Measurements from ENCODE around the gene FGFR2.

The FGFR2 gene

DNA sequence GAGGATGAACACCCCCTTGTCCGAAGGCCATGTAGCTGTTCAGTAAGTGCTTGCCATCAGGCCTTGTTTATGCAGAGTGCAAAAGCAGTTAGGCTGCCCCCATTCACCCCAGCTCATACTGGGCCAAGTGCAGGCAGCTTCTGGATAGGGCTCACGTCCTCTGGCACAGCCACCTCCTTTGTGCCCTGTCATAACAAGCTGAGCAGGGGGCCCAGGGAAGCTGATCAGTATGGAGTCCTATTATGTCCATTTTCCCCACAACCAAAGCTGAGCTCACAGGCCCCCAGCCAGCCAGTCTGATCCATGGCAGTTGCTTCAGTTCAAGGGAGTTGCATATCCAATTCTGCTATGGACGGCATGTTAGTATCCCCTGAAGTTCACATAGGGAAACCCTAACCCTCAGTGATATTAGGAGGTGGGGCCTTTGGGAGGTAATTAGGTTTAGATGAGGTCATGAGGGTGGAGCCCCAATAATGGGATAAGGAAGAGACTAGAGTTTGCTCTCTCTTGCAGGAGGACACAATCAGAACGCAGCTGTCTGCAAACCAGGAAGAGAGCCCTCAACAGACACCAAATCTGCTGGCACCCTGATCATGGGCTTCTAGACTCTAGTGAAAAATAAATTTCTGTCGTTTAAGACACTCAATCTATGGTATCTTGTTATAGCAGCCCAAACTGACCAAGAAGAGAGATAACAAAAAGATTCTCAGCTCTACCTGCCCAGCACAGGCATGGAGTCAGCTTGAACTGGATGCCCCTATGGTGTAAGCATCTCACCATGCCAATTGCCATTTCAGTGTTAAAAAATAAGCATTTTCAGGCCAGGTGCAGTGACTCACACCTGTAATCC lies 155.9 kb downstream of the FGFR2 start:
- no peak for DNase-seq

DNA sequence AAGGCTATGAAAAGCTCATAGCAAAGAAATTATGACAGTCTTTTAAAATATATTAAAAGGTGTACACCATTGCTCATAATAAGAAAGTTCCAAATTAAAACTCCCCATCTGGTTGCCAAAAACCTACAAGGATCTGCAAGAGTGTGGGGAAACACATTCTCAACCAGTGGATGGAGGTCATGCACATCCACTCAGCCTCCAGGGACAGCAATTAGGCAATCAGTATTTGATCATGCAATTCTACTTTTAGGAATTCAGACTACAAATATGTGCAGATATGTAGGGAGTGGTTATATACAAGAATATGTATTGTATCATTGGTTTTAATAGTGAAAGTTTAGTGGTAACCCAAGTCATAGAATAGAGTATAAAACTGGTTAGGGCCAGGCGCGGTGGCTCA lies 157.8 kb downstream of the FGFR2 start:
- no peak for DNase-seq

DNA sequence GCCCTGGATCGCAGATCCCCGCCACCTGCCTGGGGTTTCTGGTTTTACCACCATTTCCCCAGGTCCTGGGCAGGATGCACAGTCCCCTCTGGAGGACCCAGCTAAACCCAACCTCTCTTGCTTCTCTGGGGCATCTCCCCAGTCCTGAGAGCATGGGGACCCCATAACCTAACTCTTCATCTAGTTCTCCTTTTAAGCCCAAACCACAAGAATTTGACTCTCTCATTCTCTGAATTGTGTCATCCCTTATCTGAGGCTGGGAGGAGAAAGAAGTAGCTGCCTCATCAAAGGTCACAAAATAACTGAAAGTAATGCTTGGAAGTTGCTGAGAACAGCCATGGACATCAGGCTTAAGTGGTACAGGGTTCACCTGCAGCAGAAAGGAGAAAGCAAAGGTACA lies 159.9 kb downstream of the FGFR2 start:
- DNase-seq: no peak

DNA sequence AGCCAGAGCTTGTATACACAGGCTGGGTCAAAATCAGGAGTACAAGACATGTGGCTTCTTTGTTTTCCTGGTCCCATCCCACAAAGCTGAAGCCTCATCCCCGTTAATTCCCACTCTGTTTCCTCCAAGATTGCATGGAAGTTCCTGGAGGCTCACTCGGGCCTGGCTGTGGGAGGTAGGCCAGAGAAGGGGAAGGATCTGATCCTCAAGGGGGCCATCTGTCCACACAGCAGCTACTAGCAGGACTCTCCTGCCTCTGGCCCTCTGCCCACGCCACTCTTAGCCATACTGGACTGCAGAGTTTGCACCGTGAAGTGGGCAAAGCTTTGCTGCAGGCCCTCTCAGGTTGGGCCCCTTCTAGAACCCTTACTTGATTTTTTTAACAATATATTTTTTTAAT lies 160.6 kb downstream of the FGFR2 start:
- no peak for DNase-seq

DNA sequence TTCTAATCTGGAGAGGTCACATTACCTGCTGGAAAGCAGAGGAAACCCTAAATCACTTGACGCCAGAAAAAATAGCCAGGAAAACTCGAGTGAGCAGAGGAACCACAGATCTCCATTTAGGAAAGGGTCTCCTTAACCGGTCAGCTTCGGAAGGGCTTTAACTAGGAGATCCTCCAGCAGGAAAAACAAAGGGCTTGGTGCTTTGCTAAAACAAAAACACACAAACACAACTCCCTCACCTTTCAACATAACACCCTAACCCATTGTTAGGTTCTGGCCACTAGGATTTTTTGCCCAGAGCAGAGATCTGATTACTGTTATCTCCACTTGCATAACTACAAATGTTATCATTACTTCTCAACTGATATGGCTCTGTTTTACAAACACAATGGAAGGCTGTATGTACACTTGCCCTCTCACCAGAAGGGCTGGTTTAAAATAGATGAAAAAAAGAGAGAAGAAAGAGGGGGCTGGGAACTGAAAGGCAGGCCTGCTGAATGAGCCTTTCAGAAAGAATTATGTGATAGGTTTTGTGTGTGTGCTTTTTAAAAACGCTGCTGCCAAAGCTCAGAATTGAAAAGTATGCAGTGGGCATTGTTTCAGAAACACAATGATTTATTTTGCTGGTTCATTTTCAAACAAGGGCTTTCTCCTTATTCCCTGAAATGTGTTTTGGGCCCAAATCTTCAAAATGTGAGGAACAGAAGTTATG lies 161.5 kb downstream of the FGFR2 start:
- no peak for DNase-seq

DNA sequence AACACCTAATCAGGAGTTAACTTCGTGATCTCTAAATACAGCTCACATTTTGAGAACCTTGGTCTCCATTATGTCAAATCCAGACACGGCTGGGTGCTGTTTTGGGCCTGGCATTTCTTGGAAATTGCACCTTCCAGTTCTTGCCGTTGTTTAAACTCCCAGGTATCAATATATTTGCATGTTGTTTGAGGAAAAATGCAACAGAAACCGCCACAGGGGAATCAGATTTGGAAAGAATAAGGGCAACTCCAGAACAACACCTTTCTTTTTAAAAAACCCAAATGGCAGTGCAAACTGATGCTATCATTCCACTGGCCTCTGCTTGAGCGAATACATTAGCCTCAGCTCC lies 162.0 kb downstream of the FGFR2 start:
- no peak for DNase-seq

DNA sequence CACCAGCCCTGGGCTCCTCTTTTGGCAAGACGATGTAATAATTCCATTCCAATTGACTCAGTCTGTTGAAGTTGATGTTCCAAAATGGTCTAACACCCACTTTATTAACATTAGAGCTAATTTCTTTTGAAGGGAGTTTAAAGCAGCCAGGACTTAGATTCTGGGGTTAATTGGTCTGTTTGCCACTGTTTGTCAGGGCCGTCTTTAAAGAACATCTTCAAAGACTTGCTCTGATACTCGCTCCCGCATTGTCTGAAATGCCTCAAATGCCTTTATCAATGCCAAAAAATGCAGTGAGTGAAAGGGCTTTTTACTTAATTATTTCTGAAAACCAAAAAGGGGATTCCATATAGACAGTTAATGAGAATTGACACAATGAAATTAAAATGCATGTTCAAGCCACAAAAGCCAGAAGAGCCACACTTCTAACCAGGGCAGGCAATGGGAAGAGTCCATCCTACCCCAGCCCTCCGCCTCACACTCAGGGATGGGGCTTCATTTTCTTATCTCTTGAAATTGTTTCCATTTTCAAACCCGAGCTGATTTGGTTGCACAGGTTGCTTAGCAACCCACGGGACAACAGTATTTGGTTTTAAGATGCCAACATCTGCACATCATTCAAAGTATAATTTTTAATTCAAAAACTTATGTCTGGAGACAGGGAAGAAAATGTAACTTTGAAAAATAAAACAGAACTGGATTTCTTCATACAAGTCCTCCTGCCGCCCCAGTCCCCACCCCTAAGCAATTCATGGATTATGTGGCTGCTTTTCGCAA lies 163.0 kb downstream of the FGFR2 start:
- DNase-seq: no peak

DNA sequence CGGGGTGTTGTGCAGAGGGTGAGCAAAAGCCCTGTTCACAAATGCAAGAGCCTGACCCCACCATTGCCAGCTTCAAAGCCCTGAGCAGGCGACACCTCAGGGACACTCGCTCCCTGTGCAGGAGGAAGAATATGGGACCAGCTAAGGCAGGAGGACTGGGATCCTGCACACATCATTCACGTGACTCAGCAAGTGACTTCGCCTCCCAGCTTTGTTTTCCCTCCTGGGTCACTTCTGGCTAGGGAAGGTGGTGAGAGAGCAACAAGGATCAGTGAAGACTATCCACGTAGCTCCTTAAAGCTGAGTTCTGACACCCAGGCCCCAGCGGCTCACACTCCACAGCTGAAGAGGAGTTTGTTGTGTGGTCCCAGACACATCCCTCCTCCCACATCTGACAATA lies 164.3 kb downstream of the FGFR2 start:
- no peak for DNase-seq

DNA sequence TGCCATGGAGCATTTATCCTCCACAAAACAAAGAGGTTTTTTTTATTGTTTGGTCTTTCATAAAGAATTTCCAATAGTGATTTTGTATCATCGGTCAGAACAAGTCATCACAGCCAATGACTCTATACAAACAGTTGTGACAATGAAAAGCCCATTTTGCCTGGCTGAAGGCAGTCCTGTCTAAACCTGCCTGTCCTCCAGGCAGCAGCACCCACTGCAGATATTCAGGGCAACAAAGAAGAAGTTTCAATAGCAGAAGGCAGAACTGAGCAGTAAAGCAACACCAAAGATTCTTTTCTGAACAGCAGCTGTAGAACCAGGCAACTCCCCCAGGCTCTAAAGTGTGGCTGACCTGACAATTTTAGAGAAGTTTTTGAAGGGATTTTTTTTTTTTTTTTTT lies 169.4 kb downstream of the FGFR2 start:
- DNase-seq: no peak
